Measurements from ENCODE around the gene RPAP2.
A peak's percentile ranks its signal among the peaks of the same experiment; 100 is the strongest.
"Not testable (repeated sequence)": the region's sequence is repeated elsewhere in the genome, so short reads cannot be mapped to it uniquely, and the experiment has no call there.

Gene RPAP2

DNA sequence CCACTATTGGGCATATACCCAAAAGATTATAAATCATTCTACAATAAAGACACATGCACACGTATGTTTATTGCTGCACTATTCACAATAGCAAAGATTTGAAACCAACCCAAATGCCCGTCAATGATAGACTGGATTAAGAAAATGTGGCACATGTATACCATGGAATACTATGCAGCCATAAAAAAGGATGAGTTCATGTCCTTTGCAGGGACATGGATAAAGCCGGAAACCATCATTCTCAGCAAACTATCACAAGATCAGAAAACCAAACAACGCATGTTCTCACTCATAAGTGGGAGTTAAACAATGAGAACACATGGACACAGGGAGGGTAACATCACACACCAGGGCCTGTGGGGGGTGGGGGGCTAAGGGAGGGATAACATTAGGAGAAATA lies 95.1 kb downstream of the RPAP2 start:
- not testable (repeated sequence) for DNase-seq

DNA sequence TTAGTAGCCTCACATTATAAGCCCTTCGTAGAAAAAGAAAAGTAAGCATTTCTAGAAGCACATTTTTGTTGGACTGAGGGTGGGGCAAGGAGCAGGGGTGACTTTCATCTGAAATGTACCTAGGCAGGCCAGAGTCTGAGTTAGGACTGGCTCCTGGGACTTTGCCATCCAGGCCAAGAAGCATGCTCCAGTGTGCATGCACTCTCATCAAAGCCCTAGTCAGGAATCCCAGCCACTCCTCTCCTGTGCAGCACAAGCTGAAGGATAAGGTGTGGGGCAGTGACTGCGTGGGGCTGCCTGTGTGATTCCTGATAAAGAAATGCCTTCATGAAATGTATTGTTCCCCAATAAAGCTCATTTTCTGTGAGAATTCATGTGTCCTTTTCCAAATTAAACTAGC lies 99.7 kb downstream of the RPAP2 start:
- DNase-seq: no peak

DNA sequence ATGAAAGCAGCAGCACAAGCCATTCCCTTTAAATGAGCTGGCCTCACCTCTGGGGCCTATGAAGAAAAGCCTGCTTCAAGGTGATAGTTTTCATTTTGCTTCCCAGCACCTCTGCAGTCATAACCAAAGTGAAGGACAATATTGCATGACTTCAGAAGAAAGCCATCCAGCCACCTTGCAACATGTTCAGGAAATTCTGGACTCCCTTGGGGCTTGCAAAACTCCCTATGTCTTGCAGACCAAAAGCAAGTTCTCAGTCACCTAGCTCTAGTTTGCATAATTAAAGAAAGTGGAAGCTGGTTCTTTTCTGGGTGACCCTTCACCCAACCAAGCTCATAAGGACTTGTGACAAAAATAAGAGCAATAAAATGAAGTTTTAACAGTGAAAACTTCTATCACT lies 100.2 kb downstream of the RPAP2 start:
- DNase-seq: no peak

DNA sequence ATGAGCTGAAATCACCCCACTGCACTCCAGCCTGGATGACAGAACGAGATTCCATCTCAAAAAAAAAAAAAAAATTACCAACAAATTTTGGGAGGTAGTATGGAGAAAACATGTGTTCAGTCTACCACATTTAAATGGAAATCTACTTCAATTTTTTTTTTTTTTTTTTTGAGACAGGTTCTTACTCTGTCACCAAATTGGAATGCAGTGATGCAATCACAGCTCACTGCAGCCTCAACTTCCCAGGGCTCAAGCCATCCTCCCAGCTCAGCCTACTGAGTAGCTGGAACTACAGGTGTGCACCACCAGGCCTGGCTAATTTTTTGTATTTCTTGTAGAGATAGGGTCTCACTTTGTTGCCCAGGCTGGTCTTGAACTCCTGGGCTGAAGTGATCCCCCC lies 105.8 kb downstream of the RPAP2 start:
- no peak for DNase-seq

DNA sequence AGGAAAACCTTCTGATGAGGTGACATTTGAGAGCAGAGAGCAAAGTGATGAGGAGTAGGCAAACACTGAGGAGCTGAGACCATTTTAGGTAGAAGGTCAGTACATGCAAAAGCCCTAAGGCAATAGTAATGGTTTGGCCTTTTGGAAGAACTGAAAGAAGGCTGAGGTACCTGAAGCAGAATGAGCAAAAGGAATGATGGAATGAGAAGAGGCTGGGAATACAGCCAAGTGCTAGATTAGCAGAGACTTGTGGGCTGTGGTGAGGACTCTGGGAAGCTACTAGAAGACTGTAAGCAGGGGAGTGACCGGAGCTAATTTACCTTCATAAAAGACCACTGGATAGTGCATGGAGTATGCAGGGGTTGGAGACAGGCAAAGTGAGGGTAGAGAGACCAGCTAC lies 110.0 kb downstream of the RPAP2 start:
- DNase-seq: no peak

DNA sequence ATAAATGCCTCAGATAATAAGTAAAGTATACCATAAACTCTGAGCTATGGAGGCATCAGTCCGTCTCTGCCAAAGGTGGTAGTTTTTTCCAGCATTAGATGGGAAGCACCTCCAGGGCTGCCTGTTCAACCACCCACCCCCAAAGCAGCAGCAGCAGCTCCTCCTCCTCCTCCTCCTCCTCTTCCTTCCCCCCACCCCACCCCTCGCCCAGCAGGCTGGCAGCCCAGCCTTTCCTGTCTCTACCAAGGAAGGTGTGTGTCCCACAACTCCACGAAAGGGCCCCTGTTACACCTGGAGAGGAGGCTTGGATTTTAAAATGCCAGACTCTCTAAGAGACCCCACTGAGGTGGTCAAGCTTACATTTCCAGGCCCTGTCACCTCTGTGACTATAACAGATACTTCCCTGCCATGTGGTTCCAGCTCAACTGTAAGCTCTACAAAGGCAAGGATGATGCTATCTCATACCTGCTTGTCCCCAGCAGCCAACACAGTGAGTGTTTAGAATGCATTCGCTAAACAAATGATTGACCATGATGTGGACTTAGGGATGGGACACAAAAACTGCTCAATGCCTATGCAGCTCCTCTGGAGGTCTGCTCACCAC lies 111.2 kb downstream of the RPAP2 start:
- no peak for DNase-seq

DNA sequence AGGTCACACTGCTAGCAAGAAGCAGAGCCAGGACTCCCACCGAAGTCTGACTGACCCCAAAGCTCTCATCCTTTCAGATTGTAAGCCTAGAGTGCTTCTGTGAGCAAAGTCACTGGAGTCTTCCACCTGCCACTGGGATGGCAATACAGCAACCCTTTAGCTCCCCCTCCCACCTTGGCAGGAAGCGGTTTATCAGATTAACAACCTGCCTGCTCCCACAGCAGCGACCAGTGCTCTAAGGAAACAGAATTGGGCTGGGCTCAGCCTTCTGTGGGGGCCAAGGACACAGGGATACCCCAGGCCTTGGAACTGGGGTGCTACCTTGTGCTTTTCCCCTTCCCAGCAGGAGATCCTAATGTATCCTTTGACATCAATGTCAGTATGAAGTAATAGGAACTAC lies 111.8 kb downstream of the RPAP2 start:
- DNase-seq: peak; percentile 30

DNA sequence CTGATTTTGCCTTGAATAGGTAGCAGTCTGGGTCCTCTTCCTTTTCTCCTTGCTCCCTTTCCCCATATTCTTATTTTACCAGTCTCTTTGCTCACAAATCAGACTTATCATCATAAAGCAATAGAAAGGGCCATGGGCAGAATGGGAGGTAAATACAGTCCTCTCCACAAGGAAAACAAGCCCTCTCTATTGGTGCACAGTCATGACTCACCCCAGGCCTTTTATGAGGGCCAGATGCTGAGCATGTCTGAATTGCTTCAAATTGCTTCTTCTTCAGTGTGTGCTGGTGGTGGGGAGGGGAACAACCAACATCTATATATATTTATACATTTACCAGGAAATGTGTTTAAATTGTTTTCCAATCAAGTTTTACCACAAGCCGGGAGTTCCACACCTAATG lies 112.7 kb downstream of the RPAP2 start:
- DNase-seq: no peak

DNA sequence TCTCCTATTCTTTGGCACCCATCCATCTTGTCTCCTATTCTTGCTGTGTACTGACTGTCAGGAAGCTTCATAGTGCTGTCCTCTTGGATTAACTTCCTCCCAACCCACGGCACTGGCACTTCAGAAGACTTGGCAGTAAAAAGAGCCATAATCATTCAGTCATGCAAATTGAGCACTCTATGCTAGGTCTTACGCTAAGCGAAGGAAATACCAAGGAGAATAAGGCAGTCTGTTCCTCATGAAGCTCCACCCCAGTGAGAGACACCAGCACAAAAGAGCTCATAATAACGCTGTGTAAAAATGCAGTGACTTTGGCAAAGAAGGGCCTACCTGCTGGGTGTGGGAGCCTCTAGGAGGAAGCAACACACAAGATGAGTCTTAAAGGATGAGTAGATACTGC lies 120.8 kb downstream of the RPAP2 start:
- DNase-seq: no peak

DNA sequence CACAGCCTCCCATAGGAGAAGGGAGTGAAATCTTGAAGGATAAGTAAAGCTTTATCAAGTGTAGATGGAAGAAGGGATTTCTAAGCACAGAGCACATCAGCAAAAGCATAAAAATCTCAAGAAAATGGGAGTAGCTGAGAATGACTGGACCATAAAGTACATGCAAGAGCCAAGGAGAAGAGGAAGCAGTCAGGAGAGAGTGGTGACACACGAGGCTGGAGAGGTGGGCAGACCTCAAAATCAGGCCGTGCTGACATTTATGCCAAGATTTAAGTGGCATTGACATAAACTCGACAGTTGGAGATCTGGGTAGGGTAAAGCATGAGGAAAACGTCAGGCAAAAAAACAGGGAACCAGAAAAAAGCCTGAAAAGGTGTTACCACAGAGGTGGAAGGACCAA lies 125.5 kb downstream of the RPAP2 start:
- no peak for DNase-seq

DNA sequence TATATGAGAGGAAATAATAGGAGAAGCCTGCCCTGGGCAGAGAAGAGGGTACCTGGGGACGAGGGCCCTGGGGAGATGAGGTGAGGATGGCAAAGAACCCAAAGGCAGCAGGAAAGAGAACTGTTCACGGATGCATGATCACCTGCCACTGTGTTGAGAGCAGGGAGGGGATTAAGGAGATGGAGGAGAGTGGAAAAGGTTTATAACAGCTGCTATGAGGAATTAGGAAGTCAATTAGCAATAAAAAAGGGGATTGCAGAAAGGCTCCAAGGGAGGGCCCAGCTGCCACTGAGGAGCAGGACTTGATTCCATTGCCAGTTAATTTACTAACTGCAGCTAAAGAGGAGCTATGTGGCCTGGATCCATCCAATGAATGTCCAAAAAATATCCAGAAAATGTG lies 126.8 kb downstream of the RPAP2 start:
- no peak for DNase-seq

DNA sequence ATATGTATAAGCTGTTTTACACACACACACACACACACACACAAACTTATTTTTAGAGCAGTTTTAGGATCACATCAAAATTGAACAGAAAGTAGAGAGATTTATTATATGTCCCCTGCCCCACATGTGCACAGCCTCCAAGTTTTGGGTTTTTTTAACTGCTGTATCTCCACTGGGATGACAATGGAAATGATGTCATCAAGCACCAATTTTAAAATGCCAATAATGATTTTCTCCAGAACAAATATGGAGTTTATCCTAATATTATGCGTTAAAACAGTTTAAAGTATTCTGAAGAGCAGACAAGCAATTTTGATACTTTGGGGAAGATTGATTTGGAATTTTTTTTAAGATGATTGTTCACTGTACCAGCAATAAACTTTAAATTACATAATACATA lies 131.2 kb downstream of the RPAP2 start:
- no peak for DNase-seq

DNA sequence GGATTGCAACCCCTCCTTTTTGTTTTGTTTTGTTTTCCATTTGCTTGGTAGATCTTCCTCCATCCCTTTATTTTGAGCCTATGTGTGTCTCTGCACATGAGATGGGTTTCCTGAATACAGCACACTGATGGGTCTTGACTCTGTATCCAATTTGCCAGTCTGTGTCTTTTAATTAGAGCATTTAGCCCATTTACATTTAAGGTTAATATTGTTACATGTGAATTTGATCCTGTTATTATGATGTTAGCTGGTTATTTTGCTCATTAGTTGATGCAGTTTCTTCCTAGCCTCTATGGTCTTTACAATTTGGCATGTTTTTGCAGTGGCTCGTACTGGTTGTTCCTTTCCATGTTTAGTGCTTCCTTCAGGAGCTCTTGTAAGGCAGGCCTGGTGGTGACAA lies 135.7 kb downstream of the RPAP2 start:
- not testable (repeated sequence) for DNase-seq

DNA sequence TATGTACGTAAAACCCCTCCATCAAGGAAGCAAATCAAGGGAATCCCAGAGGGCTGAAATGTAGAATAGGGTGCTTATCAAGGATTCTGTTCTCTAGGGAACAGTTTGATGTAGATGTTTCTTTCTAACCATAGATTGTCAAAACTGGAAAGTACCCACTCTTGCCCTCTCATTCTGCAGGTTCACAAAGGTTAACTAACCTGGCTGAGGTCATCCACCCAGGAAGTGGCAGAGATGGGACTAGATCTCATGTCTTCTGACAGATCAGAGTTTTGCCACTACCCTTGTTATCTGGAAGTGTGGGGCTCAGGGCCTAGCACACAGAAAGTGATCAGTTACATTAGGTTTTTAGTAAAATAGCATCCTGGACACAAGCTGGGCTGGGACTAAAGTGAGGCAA lies 140.4 kb downstream of the RPAP2 start:
- DNase-seq: no peak

DNA sequence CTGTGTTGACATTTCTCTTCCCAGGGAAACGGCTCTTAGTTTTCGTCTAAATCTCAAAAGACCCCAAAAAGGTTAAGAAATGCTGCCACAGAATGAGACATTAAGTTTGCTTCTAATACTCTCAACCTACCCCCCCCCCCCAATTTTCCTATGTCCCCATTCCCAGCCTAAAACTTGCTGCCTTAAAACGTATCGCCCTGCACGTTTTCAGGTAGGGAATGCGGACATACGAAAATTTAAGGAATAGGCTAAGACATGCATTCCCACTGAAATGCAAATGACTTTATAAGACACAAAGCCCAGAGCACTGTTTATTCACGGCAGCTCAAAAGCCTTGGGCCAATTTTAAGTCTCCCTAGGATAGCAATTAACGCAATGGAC lies 142.4 kb downstream of the RPAP2 start:
- no peak for DNase-seq

DNA sequence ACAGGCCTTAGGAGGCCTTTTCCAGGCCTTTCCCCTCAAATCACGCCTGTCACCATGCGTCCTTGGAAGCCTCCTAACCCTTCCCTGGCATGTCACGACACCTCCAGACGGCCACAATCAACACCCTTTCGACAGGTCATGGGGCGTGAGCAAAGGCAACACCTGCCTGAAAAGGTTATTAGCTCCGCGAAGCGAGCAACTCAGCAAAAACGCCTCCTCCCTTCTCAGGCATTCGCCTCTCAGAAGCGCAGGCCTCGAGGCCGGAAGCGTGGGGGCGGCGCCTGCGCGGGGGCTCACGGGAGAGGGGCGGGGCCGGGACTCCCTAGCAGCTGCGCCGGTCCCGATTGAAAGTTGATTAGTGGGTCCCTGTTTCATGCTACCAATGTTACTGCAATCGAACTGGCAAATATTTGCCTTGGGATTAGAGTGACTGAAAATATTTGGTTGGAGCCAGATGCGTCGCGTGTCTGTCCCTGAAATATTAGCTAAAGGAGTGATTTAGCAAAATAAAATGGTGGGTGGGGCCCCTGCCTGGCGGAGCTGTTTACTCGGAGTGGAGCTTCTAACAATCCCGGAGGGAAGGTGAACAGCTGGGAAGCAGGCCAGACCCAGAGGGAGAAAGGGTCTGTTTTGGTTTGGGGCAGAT lies 143.0 kb downstream of the RPAP2 start:
- no peak for DNase-seq

DNA sequence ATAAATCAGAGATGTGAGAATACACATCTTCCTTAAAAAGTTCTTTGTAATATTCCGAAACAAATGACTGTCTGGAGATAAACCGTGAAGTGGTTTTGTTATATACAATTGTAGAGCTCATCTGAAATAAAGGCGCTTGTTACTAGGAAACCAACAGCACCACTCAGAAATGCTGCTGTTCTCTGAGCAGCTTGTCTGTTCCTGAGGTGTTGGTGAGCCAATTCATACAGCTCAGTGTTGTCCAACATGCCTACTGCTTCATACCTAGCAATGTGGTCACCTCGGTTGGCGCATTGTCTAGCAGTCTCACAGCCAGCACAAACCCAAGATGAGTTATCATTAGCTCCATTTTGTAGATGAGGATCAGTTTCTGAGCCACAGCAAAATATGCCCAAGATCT lies 143.5 kb downstream of the RPAP2 start:
- no peak for DNase-seq

DNA sequence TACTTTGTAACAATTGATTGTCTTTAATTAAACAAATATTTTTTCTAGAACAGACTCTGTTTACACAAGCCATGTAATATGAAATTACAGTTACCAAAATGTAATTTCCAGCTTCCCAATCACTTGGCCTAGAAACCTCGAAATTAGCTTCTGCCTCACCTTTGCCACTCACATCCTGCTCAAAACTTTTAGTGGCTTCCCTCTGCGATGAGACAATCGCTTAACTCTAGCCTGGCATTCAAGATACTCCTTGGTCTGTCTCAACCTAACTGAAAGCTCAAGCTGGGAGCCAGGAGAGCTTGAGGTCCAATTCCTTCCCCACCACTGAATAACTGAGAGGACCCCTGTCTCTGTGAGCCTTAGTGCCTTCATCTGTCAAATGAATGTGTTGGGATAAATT lies 145.0 kb downstream of the RPAP2 start:
- DNase-seq: no peak

DNA sequence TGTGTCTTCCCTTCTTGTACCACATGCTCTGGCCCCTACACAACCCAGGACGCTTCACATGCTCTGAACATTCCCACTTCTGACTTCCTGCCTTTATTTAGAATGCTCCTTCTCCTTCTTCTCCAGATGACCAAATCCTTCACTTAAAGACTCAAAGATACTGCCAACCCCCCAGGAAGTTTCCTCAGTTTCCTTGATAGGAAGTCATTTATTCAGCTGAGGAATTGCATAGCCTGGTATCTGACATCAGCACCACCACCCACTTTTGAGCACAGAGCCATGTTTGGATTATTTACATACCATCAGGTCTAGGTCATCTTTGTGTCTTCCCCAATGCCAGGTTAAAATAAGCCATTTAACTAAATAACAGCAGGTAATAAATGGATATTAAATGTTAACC lies 145.5 kb downstream of the RPAP2 start:
- no peak for DNase-seq

DNA sequence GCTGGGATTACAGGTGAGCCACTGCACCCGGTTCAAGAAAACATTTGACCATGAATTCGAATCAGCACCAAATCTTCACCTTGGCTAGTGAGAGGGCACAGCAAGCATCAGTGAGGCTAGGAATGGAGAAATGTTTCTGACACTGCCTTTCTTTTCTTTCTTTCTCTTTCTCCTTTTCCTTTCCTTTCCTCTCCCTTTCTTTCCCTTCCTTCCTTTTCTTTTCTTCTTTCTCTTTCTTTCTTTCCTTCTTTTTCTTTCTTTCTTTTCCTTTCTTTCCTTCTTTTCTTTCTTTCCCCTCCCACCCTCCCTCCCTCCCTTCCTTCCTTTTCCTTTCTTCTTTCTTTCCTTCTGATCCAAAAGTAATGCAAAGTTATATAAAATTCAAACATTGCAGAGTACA lies 147.0 kb downstream of the RPAP2 start:
- no peak for DNase-seq

DNA sequence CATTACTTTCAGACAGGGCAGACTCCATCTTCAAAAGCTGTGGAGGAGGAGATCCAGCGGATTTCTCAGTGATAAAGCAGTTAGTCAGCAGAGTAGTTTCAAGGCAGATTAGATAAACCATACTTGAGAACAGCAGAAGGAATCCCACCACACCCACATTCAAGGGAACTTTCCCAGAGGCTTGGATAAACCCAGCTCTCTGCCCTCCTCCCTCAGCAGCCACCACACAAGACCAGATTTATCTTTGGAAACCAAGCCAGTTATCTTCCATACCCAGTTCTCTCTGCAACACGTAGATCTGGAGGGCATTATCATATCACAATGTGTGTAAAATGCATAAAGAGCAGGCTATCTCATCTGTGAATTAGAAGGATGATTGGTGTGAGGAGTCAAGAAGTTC lies 147.7 kb downstream of the RPAP2 start:
- no peak for DNase-seq

DNA sequence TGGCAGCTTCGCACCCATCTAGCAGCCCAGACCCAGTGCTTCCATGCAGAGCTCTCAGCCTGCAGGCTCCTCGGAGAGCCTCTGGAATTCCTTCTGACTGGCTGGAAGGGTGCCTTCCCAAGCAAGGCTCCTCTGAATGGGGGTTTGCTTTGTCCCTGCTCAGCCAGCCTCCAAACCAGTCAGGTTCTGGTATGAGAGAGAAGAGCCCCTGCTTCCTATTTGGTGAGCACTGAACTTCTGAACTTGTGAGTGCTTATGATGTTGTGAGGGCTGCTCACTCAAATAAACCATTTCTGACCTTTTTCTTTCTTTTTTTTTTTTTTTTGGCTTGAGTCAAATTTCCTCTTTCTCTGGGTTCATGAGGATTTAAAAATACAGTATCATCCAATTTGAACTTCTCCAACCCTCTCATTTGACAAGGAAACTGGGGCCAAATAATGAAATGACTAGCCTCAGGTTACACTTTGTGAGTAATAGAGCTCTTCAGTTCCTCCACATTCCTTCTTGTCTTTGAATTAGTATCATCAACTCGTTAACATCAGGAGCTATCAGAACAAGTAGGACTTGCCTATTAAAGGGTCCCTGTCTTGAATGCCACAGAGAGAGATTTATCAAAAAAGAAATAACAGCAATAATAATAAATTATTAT lies 148.3 kb downstream of the RPAP2 start:
- no peak for DNase-seq

DNA sequence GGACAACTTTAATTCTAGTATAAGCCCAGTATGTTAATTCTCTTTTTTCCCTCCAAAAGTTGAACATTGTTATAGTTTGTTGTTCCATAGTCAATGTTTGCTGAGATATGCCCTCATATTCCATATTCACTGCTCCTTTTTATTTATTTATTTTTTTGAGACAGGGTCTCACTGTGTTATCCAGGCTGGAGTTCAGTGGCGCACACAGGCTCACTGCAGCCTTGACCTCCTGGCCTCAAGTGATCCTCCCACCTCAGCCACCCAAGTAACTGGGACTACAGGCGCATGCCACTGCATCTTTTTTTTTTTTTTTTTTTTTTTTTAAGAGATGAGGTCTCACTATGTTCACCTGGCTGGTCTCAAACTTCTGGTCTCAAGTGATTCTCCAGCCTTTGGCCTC lies 149.1 kb downstream of the RPAP2 start:
- DNase-seq: no peak

Measured in activated T-cell treated with anti-CD3 and anti-CD28 coated beads, Interleukin-2, amount 50 U/mL, for 1 hour (primary cell).